H1 (cell line): ENCODE measurements around the gene TTC38. TPM values are rescaled to one million over a fixed set of nuclear protein-coding genes. Genes with fewer than 3 reads are reported as not detected.

Experiments used
- CTCF ChIA-PET: fragments of 300-600 bp; sonication (Branson Sonifier 250); formaldehyde crosslinking; loops from one replicate; lab custom pipeline; 2021; ENCODE audit not compliant: partially characterized antibody; lab: Charles Lee
- POLR2A ChIA-PET: fragments of 300-600 bp; sonication (Branson Sonifier 250); formaldehyde crosslinking; loops from one replicate; lab custom pipeline; 2021; ENCODE audit warnings: inconsistent platforms; ENCODE audit not compliant: partially characterized antibody; lab: Charles Lee
- DNase-seq, 2 experiments: peaks; one replicate each; pipeline versions ENCODE4 v3.0.0 to v3.0.0-alpha.2; 2010 to 2022; ENCODE audit warnings: low spot score in 2 of 2, low read depth in 1 of 2, mixed read lengths in 1 of 2
- FAIRE-seq: peaks from 2 replicates; lab custom pipeline; 2011; peaks lifted over from hg19 to GRCh38; lab: Jason Lieb, UNC
- H2AFZ ChIP-seq: 2 replicates; pipeline ENCODE4 v1.8.1; 2012; ENCODE audit warnings: low read length, inconsistent platforms
- H2AK5ac ChIP-seq: 2 replicates; pipeline ENCODE4 v1.6.1; 2013; ENCODE audit warnings: low read depth, low read length
- H2BK120ac ChIP-seq: replicated peaks from 2 replicates; pipeline ENCODE3; 2013; ENCODE audit warnings: low read depth, low read length, inconsistent platforms
- H2BK12ac ChIP-seq: 2 replicates; pipeline ENCODE4 v1.6.1; 2013; ENCODE audit warnings: low read depth, low read length
- H2BK15ac ChIP-seq: 2 replicates; pipeline ENCODE4 v1.6.1; 2013; ENCODE audit warnings: low read length
- H2BK20ac ChIP-seq: 2 replicates; pipeline ENCODE4 v1.6.1; 2013; ENCODE audit warnings: low read length
- H2BK5ac ChIP-seq: 2 replicates; pipeline ENCODE4 v1.6.1; 2013; ENCODE audit warnings: low read depth, low read length
- H3K14ac ChIP-seq: 2 replicates; pipeline ENCODE4 v1.6.1; 2013; ENCODE audit warnings: inconsistent platforms; ENCODE audit not compliant: insufficient read length
- H3K18ac ChIP-seq: 2 replicates; pipeline ENCODE4 v1.6.1; 2013; ENCODE audit warnings: low read length; ENCODE audit errors: extremely low read depth
- H3K23ac ChIP-seq: 2 replicates; pipeline ENCODE4 v1.6.1; 2013; ENCODE audit warnings: inconsistent platforms; ENCODE audit not compliant: insufficient read length
- H3K23me2 ChIP-seq: 2 replicates; pipeline ENCODE4 v1.6.1; 2013; ENCODE audit warnings: low read depth, low read length
- H3K27ac ChIP-seq: 2 replicates; pipeline ENCODE4 v1.6.1; 2011; ENCODE audit warnings: low read depth, low read length, inconsistent platforms
- H3K27me3 ChIP-seq, 4 experiments: replicated peaks in 1 of 4; 1 replicate in 1 of 4; 2 replicates in 3 of 4; pipeline versions ENCODE4 v1.6.1 to v1.8.1; 2011 to 2013; ENCODE audit warnings: low read length in 3 of 4, mild to moderate bottlenecking in 3 of 4, inconsistent platforms in 2 of 4, mixed read lengths in 2 of 4, moderate library complexity in 1 of 4; ENCODE audit not compliant: control insufficient read depth in 3 of 4, insufficient read depth in 3 of 4; ENCODE audit errors: extremely low read depth in 1 of 4
- H3K36me3 ChIP-seq, 4 experiments: 2 replicates each; pipeline versions ENCODE4 v1.6.1 to v1.8.1; 2011 to 2013; ENCODE audit warnings: mild to moderate bottlenecking in 4 of 4, low read length in 3 of 4, moderate library complexity in 2 of 4, control low read depth in 1 of 4, inconsistent platforms in 1 of 4; ENCODE audit not compliant: insufficient read depth in 4 of 4, control insufficient read depth in 2 of 4
- H3K4ac ChIP-seq: replicated peaks from 2 replicates; pipeline ENCODE3; 2013; ENCODE audit warnings: low read length, low read depth, mixed read lengths, inconsistent platforms; ENCODE audit not compliant: insufficient read length
- H3K4me1 ChIP-seq, 4 experiments: replicated peaks in 1 of 4; 1 replicate in 1 of 4; 2 replicates in 3 of 4; pipeline versions ENCODE4 v1.6.1 to v1.8.1; 2011 to 2013; ENCODE audit warnings: low read length in 3 of 4, inconsistent platforms in 2 of 4, mixed read lengths in 1 of 4; ENCODE audit not compliant: insufficient read depth in 4 of 4, control insufficient read depth in 3 of 4
- H3K4me2 ChIP-seq, 2 experiments: 2 replicates each; pipeline versions ENCODE4 v1.6.1 to v1.8.1; 2011 to 2013; ENCODE audit warnings: low read depth in 2 of 2, low read length in 2 of 2, control low read depth in 1 of 2, inconsistent platforms in 1 of 2, mild to moderate bottlenecking in 1 of 2; ENCODE audit not compliant: insufficient read depth in 1 of 2
- H3K4me3 ChIP-seq, 4 experiments: fragments of 200-600, 300-600 bp in 1 of 4; sonication (generic), shearing (Covaris generic), sonication (Bioruptor Twin) in 1 of 4; 2 replicates each; pipeline versions ENCODE4 v1.5.1 to v1.8.1; 2011 to 2016; ENCODE audit warnings: low read length in 4 of 4, low read depth in 3 of 4, control low read depth in 2 of 4, inconsistent platforms in 2 of 4, mild to moderate bottlenecking in 2 of 4, mixed read lengths in 1 of 4, moderate library complexity in 1 of 4; ENCODE audit not compliant: insufficient read depth in 2 of 4; ENCODE audit errors: extremely low read depth in 1 of 4
- H3K56ac ChIP-seq: replicated peaks from 2 replicates; pipeline ENCODE3; 2013; ENCODE audit warnings: low read depth, mild to moderate bottlenecking, mixed read lengths, low read length, inconsistent platforms; ENCODE audit not compliant: insufficient read length
- H3K79me1 ChIP-seq: 2 replicates; pipeline ENCODE4 v1.6.1; 2013; ENCODE audit warnings: low read depth, low read length, control low read depth
- H3K79me2 ChIP-seq, 2 experiments: 2 replicates each; pipeline versions ENCODE4 v1.6.1 to v1.8.1; 2012 to 2013; ENCODE audit warnings: low read length in 2 of 2, mild to moderate bottlenecking in 2 of 2, inconsistent platforms in 1 of 2; ENCODE audit not compliant: insufficient read depth in 2 of 2, control insufficient read depth in 1 of 2
- H3K9ac ChIP-seq, 4 experiments: replicated peaks in 1 of 4; 1 replicate in 1 of 4; 2 replicates in 3 of 4; pipeline versions ENCODE4 v1.6.1 to v1.8.1; 2011 to 2013; ENCODE audit warnings: low read depth in 3 of 4, low read length in 3 of 4, control low read depth in 2 of 4, mild to moderate bottlenecking in 2 of 4, moderate library complexity in 2 of 4, inconsistent platforms in 1 of 4; ENCODE audit errors: extremely low read depth in 1 of 4
- H3K9me3 ChIP-seq, 2 experiments: 2 replicates each; pipeline versions ENCODE4 v1.6.1 to v1.8.1; 2012 to 2013; ENCODE audit warnings: mild to moderate bottlenecking in 2 of 2, moderate library complexity in 2 of 2, control low read depth in 1 of 2, inconsistent platforms in 1 of 2, low read depth in 1 of 2, low read length in 1 of 2, mixed read lengths in 1 of 2; ENCODE audit not compliant: insufficient read depth in 2 of 2
- H4K20me1 ChIP-seq, 2 experiments: replicated peaks in 1 of 2; 2 replicates each; pipeline versions ENCODE3 to v1.8.1; 2011 to 2013; ENCODE audit warnings: inconsistent platforms in 2 of 2, low read length in 2 of 2, mild to moderate bottlenecking in 1 of 2; ENCODE audit not compliant: insufficient read depth in 2 of 2, control insufficient read depth in 1 of 2
- H4K5ac ChIP-seq: 2 replicates; pipeline ENCODE4 v1.6.1; 2013; ENCODE audit warnings: low read length, low read depth, mixed read lengths, inconsistent platforms; ENCODE audit not compliant: insufficient read length
- H4K8ac ChIP-seq: 2 replicates; pipeline ENCODE4 v1.8.0; 2013; ENCODE audit warnings: mild to moderate bottlenecking, moderate library complexity, low read length, inconsistent platforms; ENCODE audit not compliant: insufficient read depth; ENCODE audit errors: extremely low read depth
- H4K91ac ChIP-seq: replicated peaks from 2 replicates; pipeline ENCODE3; 2013; ENCODE audit warnings: low read length, mixed read lengths, inconsistent platforms; ENCODE audit not compliant: insufficient read length
- BCL11A ChIP-seq, 2 experiments: IDR thresholded peaks; one replicate each; pipeline ENCODE4 v1.6.1; 2011; ENCODE audit warnings: low read depth in 2 of 2, low read length in 2 of 2, mild to moderate bottlenecking in 2 of 2
- HDAC6 ChIP-seq: IDR thresholded peaks from one replicate; pipeline ENCODE4 v1.7.1; 2012; ENCODE audit warnings: low read depth, mild to moderate bottlenecking, inconsistent platforms, low read length, moderate library complexity
- MAFK ChIP-seq: IDR thresholded peaks from 2 replicates; pipeline ENCODE4 v1.6.1; 2012; ENCODE audit warnings: low read depth, mild to moderate bottlenecking, improper control_type of control experiment, low read length
- SIX5 ChIP-seq: IDR thresholded peaks from 2 replicates; pipeline ENCODE4 v1.6.1; 2011; ENCODE audit warnings: mild to moderate bottlenecking, low read depth, low read length
- WGBS, 2 experiments: shearing (Covaris generic) in 1 of 2; methylation state at CpG; one replicate each; pipeline versions ENCODE4 v1.1.6 to v1.1.7; 2013 to 2015; ENCODE audit warnings: low lambda C conversion rate in 2 of 2, mixed read lengths in 2 of 2, inconsistent platforms in 1 of 2, low coverage in 1 of 2, missing lambda C conversion rate in 1 of 2; ENCODE audit not compliant: insufficient replicate concordance in 2 of 2, insufficient coverage in 1 of 2, insufficient read length in 1 of 2; ENCODE audit errors: extremely low coverage in 1 of 2, missing lambda C conversion rate in 1 of 2; 5-methylcytosine and 5-hydroxymethylcytosine counted together
- polyA plus RNA-seq, 7 experiments: library from polyadenylated mRNA; depleted of rRNA in 3 of 7; stranded (reverse) in 5 of 7; unstranded in 2 of 7; fragments of >200 nt in 5 of 7; fragments of 200-250 nt in 2 of 7; gene quantifications; 1 replicate in 5 of 7; 2 replicates in 1 of 7; 4 replicates in 1 of 7; pipeline versions ENCODE4 v1.2.1 to v1.2.3, GENCODE V29; 2011 to 2013; ENCODE audit warnings: missing spikeins in 2 of 7, mixed read lengths in 2 of 7
- total RNA-seq: library from RNA; stranded (reverse); fragmentation: NEBNext Ultra II Directional; extraction: Animal tissue kit (Norgen Biotek cat#: 25700); gene quantifications from 2 replicates; pipeline ENCODE4 v1.2.1, GENCODE V29; 2021

TTC38 gene
- total and polyA plus RNA-seq, 2 of the 8 experiments (the other 6 are each of a cell fraction or from before 2014, with no cell fraction given): 25.3 to 34.8 TPM

GRCh38 chr22:46241396-46242007 is 26.3 kb upstream of the TTC38 start:
- no peaks in the 10 kb centered on the region for H3K79me2 ChIP-seq
- H2AFZ ChIP-seq: no peak overlapping the region
- no peak overlapping the region for H2BK120ac ChIP-seq
- no peaks in the 10 kb centered on the region; a peak in 1 of 7 replicates for H3K27me3 ChIP-seq
- peaks cover 0 to 3% (median 0%) of the 10 kb centered on the region in 4 experiments; a peak in 1 of 8 replicates for H3K36me3 ChIP-seq
- no peaks in the 10 kb centered on the region for H3K23me2 ChIP-seq
- no peak overlapping the region for H3K56ac ChIP-seq
- no peaks in the 10 kb centered on the region for H3K4me1 ChIP-seq
- FAIRE-seq (no peak), DNase-seq (no peak)
- H2BK5ac ChIP-seq: no peak overlapping the region
- H4K8ac ChIP-seq: no peak overlapping the region
- H3K79me1 ChIP-seq: no peaks in the 10 kb centered on the region
- ChIA-PET POLR2A (no interaction called here), CTCF (interaction anchor here (1.5 kb wide), 1 partner anchor 9 kb away, joined by 3 read pairs; the partner anchor contains the start of gene CDPF1)
- H3K23ac ChIP-seq: no peak overlapping the region
- H3K4ac ChIP-seq: no peak overlapping the region
- no peak overlapping the region for H2BK12ac ChIP-seq
- no peak overlapping the region for H2BK20ac ChIP-seq
- H3K18ac ChIP-seq: no peak overlapping the region
- no peak overlapping the region for H3K4me2 ChIP-seq
- no peak for TF ChIP-seq BCL11A (IDR thresholded peaks at IDR 0.05; ENCODE audit: low read depth in 2 of 2, low read length in 2 of 2)
- TF ChIP-seq HDAC6: no peak
- TF ChIP-seq MAFK: no peak
- no peak for TF ChIP-seq SIX5
- no peaks in the 10 kb centered on the region for H3K9me3 ChIP-seq
- H2BK15ac ChIP-seq: no peak overlapping the region
- no peak overlapping the region for H2AK5ac ChIP-seq
- no peak overlapping the region for H4K5ac ChIP-seq
- no peak overlapping the region for H3K9ac ChIP-seq
- H3K14ac ChIP-seq: no peak overlapping the region
- no peaks in the 10 kb centered on the region for H4K20me1 ChIP-seq
- no peak overlapping the region for H4K91ac ChIP-seq
- 90% methylated on average over 5 of the region's 5 CpGs; no CpG with 5 or more reads in 1 of the 2 experiments for WGBS, 2 experiments
- H3K4me3 ChIP-seq: no peak overlapping the region
- no peak overlapping the region for H3K27ac ChIP-seq
